GM21360 (cell line): ENCODE data around the gene TRIM59.

ENCODE experiments used
- ATAC-seq: cut with Tn5 transposase; IDR thresholded peaks from one replicate; pipeline ENCODE4 v1.9.1; 2021; ENCODE audit warnings: mild to moderate bottlenecking, moderate library complexity; ENCODE audit not compliant: unreplicated experiment

The TRIM59 gene

GRCh38 chr3:160449636-160450598 lies at the start of gene TRIM59:
Gene TRIM59, minus strand, starts transcription at chr3:160449786. Its CDS starts 10,603 bp downstream, at chr3:160439183.
- peak; percentile 96 for ATAC-seq

GRCh38 chr3:160498202-160498601 lies 48.6 kb upstream of the TRIM59 start:
- no peak for ATAC-seq

- ATAC-seq: no peak
These were observed 40.6 kb upstream of the TRIM59 start for GRCh38 chr3:160490166-160490565.

- no peak for ATAC-seq
These were observed 36.9 kb upstream of the TRIM59 start for GRCh38 chr3:160486459-160486869.

GRCh38 chr3:160482796-160483195 lies 33.2 kb upstream of the TRIM59 start:
- ATAC-seq: no peak

- ATAC-seq: no peak
These were observed 32.3 kb upstream of the TRIM59 start for GRCh38 chr3:160481856-160482255.

GRCh38 chr3:160480931-160481330 lies 31.3 kb upstream of the TRIM59 start:
- ATAC-seq: no peak

- ATAC-seq: no peak
These were observed 29.8 kb upstream of the TRIM59 start for GRCh38 chr3:160479376-160479775.

- no peak for ATAC-seq
These were observed 28.8 kb upstream of the TRIM59 start for GRCh38 chr3:160478338-160478737.

- no peak for ATAC-seq
These were observed 28.2 kb upstream of the TRIM59 start for GRCh38 chr3:160477750-160478149.

GRCh38 chr3:160475884-160476283 lies 26.3 kb upstream of the TRIM59 start:
- ATAC-seq: no peak

GRCh38 chr3:160475153-160475552 lies 25.6 kb upstream of the TRIM59 start:
- no peak for ATAC-seq

GRCh38 chr3:160474416-160474838 lies 24.8 kb upstream of the TRIM59 start:
- no peak for ATAC-seq

- no peak for ATAC-seq
These were observed 24.4 kb upstream of the TRIM59 start for GRCh38 chr3:160473978-160474377.

- no peak for ATAC-seq
These were observed 23.6 kb upstream of the TRIM59 start for GRCh38 chr3:160473221-160473620.

GRCh38 chr3:160472344-160472743 lies 22.8 kb upstream of the TRIM59 start:
- ATAC-seq: no peak

- ATAC-seq: no peak
These were observed 22.3 kb upstream of the TRIM59 start for GRCh38 chr3:160471892-160472291.

GRCh38 chr3:160470181-160470580 lies 20.6 kb upstream of the TRIM59 start:
- no peak for ATAC-seq

GRCh38 chr3:160464971-160465370 lies 15.4 kb upstream of the TRIM59 start:
- no peak for ATAC-seq

- ATAC-seq: no peak
These were observed 14.7 kb upstream of the TRIM59 start for GRCh38 chr3:160464321-160464720.

- ATAC-seq: no peak
These were observed 10.4 kb upstream of the TRIM59 start for GRCh38 chr3:160460033-160460432.

GRCh38 chr3:160459450-160459970 lies 9.9 kb upstream of the TRIM59 start:
- ATAC-seq: no peak
